HG02885 (cell line): Measurements from ENCODE around the gene HIGD2A.

Experiments used
- ATAC-seq: cut with Tn5 transposase; IDR thresholded peaks from one replicate; pipeline ENCODE4 v1.9.1; 2021; ENCODE audit warnings: mild to moderate bottlenecking; ENCODE audit not compliant: unreplicated experiment, poor library complexity

The HIGD2A gene, protein sequence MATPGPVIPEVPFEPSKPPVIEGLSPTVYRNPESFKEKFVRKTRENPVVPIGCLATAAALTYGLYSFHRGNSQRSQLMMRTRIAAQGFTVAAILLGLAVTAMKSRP

DNA sequence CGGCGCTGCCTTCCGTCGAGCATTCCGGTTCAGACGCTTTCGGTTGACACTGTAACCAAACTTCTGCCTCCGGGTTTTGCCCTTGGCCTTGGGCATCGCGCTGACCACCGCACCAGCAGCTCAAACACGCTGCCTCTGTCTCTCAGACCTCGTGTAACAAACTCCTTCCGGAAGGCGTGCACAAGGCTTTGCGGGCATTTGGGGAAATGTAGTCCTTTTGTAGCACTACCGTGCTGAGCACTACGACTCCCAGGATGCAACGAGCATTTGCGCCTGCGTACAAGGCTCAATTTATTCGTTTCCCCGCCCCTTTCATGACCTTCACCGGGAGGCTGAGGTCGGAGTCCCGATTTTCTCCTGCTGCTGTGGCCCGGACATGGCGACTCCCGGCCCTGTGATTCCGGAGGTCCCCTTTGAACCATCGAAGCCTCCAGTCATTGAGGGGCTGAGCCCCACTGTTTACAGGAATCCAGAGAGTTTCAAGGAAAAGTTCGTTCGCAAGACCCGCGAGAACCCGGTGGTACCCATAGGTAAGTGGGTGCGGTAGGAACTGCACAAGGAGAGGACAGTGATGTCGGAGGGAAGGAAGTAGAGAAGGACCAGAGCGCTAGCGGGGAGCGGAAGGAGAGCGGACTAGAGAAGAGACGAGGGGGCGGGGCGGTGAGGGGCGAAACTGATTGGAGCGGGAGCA, at the start of gene HIGD2A, which contains the start of gene NOP16:
Gene HIGD2A (plus strand): TSS at position 308 of the 691 bp plus-strand sequence. CDS start 69 bp downstream, at position 377.
Gene NOP16 (minus strand): TSS at position 155 of the 691 bp plus-strand sequence. CDS start 59 bp downstream, at position 96.
- ATAC-seq, result peak; percentile 88

DNA sequence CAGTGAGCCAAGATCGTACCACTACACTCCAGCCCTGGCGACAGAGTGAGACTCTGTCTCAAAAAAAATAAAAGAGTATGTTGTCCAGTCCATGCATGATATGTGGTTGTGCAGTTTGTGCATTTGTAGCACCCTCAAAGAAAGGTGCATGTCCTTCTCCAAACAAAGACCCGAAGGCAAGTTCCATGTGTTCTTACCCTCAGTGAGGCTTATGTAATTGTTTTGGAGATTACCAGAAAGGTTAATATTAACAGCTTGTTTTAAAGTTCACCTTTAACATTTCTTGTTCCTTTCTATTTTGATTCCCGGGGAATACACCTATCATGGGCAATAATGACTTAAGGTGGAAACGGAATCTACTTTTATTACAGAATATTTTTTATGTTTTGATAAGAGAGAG, 49.2 kb upstream of the HIGD2A start:
- ATAC-seq, result no peak

DNA sequence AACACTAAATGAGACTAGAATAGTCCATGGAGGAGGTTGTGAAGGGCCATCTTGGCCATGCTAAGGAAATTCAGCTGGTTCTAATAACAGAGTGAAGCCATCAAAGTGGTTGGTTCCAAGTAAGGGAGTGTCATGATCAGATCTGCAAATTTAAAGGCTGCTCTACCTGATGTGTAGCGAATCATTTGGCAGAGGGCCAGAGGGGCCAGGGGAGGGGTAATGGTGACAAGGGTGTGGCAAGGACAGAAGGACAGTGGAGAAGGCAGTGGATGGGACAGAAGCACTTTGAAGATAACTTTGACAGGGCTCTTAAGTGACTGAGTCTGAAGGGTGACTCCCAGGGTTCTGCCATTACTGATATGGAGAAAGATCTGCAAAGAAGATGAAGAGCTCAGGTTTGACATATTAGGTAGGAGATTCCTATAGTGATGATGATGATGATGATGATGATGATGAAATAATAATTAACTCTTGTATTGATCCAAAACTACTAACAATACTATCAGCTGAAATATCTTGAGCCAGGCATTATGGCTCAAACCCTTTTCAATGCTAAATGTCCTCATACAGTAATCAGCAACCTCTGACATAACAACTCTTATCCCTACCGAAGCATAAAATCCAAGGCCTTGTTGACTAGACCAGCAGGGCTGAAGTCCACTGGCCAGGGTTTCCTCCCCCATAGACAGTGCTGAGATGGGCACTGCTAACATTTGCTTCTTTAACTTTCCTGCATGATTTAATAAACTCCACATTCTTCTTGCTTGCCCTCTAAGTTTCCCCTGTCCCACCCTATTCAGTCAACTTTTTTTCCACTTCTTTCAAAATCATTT, 47.0 kb upstream of the HIGD2A start:
- ATAC-seq, result no peak

DNA sequence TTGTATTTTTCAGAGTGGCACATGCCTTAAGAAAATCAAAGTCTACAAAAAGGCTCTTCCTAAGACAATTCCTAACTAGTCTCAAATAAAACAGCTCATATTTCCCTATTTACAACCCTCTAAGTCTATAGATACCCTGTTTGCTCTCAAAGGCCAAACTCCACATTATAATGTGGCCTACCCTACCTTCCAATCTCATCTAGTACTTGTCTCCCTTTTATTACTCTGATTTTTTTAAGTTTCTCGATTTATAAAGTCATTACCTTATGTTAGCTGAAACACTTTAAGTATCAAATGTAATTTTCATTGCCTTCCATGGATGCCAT, 46.4 kb upstream of the HIGD2A start:
- no peak for ATAC-seq

DNA sequence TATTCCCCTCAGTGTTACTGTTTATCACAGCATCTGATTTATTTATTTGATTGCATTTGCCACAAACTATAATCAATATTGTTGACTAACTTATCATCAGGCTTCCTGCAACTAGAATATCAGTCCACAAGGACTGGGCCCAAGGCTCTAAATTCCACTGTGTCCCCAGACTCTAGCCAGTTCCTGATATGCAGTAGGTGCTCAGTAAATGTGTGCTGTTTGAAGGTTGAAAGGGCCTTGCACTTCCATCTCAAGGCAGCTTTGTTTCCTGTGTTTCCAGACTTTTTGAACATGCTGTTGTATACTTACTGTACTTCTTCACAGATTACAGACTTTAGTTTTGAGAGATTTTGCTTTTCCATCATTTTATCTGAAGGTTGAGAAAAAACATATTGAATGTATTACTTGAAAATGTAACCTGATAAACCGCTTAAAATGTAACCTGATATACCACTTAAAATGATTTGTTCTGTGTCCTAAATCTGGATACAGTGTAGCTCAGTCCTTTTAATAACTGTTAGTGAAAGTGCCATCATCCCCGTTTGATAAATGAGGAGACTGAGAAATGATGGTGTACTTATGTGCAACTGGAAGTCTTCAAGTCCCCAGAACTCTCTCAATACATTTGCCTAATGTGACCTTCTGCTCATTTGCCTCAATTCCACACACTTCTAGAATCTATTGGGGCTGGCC, 45.6 kb upstream of the HIGD2A start:
- no peak for ATAC-seq

DNA sequence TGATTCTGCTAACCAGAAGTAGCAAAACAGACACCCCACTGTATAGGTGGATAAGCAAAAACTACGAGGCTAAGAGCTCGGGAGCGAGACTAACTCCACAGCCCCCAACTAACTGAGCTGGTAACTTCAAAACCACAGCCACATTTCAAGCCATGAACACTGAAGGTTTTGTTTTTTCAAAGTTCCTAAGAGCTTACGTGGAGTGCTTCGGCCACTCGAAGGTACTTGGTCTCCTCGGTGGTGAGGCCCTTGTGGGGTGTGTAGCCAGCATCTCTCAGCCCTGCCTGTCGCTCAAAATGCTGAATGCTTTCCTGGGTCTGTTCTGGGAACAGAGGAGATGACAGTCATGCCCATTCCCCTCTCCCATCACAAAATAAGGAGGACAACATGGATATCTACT, 38.1 kb upstream of the HIGD2A start:
- ATAC-seq, result no peak

DNA sequence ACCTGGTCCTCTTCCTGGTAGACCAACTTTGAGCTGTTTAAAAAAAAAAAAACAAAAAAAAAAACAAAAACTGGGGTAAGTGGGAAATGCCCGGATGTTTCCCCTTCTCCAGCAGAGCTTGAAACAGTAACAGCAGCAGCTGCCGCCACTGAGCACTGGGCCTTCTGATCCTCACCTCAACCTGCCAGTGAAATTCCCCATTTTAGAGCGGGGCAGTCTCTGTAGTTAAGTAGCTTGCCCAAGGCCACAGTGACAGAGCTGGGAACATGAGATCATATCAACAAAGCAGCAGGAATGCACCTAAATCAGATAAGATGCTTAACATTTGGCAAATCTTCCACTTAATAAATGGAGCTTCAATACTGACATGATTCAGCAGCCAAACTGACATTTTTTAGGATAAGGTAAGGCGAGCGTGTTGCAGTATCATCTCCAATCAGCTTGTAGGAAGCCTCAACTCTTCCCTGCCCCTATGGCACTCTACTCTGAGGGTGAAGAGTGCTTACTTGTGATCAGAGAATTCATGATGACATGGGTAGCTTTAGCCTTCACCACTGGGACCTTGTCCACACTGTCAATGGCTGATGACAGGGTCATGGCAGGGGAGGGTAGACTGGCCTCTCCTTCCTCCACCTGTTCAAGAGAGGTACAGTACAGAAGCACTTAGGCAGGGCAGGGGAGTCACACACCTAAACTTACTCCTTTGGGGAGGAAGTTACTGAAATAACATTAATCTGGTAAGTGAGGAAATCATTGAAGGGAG, 36.3 kb upstream of the HIGD2A start:
- ATAC-seq, result no peak

DNA sequence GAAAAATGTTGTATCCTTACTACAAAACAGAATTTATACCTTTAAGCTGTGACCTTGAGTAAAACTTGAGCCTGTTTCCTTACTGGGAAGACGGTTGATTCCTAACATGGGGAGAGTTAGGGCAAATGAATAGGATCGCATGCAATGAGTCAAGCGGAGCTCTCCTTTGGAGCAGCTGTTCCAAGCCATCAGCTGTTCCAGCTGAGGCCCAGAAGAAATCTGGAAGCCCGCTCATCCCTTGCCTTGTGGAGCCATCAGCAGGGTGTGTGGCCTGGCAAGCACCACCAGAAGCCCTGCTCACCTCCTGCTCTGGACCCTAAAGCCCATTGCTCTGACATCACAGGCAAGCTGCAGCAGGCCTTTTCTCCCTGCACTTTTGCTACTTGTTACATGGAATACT, 35.0 kb upstream of the HIGD2A start:
- ATAC-seq, result no peak

DNA sequence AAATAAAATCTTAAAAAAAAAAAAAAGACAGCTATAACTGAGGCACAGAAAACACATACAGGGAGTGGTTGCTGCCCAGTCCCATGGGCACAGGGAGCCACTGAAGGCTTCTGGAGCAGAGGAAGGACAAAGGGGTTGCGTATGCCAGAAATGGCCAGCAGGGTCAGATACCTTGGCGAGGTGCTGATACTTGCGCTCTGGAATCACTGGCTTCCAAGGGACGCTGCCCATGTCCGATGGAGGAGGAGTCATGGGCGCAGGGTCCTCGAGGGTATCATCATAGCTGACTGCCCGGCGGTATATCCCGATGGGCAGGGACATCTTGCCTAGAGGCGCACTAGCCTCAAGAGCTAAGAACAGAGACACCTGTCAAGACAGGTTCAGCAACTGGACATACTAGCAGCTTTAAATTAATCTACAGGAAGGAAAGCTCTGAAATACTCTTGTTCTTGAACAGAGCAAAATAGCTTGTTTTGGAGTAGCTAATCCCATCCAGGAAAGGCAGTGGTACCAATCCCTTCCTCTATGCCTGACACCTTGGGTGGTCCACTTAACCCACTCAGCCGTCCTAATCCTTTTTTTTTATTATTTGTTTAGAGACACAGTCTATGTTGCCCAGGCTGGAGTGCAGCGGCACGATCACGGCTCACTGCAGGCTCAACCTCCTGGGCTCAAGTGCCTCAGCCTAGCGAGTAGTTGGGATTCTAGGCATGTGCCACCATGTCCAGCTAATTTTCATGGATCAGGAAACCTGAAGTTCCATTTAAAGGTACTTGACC, 33.0 kb upstream of the HIGD2A start:
- ATAC-seq, result no peak

DNA sequence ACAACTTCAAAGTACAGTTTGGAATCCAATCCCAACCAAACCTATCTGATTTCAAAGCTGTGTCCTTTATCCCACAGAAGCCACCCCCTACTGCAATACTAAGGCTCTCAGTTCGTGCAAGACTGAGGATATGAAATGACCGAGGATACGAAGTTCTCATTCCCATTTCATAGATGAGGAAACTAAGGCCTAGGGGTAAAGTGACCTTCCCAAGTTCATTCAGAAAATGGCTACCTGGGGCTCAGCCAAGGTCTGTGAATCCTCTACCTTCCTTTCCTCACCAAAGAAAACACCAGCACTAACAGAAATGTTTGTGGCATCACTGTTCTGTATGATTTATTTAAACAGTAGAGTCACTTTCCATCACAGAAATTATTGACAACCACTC, 32.4 kb upstream of the HIGD2A start:
- ATAC-seq, result no peak

DNA sequence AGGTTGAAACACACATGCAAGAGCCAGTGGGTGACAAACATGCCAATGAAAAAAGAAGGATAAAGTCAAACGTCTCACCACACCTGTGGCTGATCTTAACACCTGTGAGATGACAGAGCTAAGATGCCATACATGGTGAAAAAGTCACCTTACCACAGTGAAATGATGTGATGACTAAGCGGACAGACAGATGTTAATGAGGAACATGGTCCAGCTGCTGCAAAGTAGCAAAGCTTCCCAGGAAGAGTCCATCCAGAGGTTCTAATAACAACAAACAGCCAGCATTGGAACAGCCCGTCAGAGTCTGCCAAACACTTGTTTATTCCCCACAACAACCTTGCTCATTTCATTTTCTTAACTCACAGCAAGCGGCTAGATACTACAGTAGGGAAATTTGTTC, 28.9 kb upstream of the HIGD2A start:
- no peak for ATAC-seq

DNA sequence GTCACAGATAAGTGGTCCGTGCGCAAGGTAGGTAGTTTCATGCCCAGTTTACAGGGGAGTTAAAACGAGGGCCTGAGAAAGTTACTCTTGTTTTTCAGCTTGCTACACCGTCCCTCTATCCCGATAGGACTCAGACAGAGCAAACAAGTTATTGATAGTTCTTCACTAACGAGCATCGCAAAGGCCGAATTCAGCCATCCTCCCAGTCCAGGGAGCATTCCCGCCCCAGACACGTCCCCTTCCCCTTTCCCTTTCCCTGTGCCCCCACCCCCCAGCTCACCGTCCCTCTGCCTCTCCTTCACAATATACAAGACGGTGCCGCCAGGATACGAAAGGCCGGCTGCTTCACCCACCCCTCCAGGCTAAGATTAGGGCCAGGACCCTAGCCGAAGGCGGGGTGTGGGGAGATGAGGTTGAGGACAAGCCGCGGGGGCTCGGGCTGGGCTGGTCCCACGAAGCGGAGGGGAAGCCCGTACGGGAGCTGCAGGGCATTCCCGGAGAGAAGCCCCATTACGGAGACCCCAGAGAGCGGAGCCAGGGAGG, 27.6 kb upstream of the HIGD2A start:
- ATAC-seq, result no peak

DNA sequence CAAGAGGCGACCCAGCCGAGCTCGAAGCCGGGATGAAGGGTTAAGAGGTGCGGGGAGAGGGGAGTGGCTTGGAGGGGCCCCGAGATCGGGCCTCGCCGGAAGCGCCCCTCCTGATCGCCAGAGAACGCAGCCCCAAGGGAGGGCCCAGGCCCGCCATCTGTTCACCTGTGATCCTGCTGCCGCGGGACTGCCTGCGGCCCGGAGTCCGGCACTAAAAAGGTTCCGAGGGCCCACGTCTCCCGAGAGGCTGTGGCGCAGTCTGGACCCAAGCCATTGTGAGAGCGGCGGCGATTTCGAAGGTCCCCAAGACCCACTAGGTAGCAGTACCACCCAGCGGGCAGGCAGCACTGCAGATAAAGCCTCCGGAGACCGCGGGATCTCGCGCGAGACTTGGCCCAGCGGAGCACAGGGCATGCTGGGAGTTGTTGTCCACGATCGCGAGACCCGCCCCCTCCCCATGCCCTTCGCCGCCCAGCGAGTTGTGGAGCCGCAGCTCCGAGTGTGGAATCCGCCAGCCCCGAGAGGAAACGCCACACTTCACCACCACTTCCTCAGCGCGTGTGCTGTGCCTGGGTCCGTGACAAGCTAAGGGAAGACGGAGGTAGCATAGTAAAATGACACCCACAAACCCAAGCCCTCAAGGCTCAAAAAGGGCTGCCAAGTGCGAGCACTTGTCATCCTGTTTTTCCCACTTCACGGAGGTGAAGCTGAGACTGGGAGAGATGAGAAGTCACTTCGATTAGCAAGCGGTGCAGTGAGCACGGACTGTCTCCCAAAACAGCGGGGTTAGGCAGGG, 26.9 kb upstream of the HIGD2A start, which contains the start of gene KIAA1191:
Gene KIAA1191 (minus strand): TSS at position 328 of the 796 bp plus-strand sequence. CDS start 2,256 bp downstream, outside the sequence.
- peak; percentile 85 for ATAC-seq

DNA sequence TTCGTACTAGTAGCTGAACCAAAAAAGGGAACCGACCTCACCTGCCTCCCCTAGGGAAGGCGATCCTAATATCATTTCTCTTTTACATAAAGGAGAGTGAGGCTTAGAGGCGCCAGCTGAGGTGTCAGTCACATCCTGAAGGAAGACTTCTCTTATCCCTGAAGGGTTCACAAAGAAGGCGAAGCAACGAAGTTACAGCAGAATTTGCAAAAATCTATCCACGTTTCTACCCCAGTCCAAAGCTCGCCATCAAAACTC, 26.4 kb upstream of the HIGD2A start:
- ATAC-seq, result peak; percentile 5

DNA sequence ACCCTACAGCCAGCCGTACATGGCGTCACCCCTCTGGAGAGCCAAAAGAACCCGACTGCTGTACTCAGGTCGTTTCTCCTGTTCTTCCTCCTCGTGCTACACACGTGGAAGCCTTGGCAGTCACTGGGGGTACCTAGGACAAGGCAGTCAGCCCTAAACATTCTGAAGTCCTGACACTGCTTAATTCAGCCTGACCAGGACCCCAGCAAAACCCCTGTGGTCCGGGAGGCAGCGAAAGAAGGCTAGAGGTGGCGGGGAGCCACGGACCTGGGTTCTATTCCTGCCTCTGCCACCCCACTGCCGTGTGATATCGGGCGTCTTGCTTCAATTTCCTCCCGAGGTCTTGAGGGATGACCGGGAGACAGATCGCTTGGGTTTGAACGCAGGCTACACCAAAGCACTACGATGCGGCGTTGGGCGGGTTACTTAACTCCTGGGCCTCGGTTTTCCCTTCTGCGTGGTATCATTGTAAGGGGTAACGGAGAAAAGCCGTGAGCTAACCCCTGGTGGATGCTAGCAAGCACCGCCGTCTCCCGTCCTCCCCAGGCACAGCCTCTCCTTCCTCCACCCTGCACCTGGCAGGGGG, 23.7 kb upstream of the HIGD2A start:
- ATAC-seq, result no peak

DNA sequence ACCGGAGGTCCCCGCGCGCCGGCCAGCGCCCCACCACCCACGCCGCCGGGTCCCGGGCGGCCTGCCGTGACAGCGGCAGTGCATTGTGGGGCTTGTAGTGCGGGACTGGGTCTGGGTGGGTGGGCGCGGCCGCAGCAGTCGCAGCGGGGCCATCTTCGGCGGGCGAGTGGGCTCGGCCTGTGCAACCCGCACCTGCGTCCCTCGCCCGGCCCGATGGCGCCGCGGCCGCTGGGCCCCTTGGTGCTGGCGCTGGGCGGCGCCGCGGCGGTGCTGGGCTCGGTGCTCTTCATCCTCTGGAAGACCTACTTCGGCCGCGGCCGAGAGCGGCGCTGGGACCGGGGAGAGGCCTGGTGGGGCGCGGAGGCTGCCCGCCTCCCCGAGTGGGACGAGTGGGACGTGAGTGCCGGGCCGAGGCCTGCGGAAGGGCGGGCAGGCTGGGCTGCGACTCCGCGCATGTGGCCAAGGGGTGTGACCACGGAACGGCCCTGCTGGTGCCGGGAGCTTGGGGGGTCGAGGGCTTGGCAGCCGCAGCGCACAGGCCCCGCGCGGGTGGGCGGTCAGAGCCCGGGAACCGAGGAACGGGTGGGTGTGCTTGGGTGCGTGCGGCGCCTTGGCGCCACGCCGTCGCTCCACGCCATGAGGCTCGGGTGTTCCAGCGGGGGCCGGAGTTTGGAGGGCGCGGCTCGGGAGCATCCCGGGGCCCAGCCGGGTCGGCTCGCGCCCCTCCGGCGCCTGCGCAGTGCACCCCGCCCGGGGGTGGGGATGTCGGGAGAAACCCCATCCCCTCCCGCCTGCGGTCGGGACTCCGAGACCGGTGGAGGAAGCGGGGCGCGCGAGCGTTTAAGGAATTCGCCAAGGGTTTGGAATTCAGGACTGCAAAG, 23.0 kb upstream of the HIGD2A start, which contains the start of gene ARL10:
Gene ARL10 (plus strand): TSS at position 137 of the 881 bp plus-strand sequence. CDS start 77 bp downstream, at position 214.
- peak; percentile 46 for ATAC-seq

DNA sequence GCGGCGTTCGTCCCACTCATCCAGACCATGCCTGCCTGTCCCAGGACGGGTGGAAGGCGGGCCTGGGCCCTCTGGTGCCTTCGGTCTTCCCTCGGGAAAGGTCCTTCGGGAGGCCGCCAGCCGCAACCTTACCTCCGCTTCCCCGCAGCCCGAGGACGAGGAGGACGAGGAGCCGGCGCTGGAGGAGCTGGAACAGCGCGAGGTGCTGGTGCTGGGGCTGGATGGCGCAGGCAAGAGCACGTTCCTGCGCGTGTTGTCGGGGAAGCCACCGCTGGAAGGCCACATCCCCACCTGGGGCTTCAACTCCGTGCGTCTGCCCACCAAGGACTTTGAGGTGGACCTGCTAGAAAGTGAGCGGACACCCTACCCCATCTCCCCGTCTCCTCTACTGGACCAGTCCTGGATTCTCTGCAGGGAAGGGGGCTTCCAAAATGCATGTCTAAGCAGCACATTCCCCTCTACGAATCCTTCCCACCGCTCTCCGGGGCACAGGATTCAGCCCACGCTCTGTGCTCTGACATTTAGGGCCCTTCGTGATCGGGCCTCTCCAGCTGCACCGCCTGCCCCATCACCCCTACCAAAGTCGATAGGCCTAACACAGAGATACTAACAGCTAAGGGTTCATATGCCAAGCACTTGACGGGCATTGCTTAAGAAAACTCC, 22.2 kb upstream of the HIGD2A start:
- ATAC-seq, result no peak
